ENCODE results near the gene WFIKKN2.
"Not testable (repeated sequence)": the region's sequence is repeated elsewhere in the genome, so short reads cannot be mapped to it uniquely, and the experiment has no call there.

The WFIKKN2 gene

DNA sequence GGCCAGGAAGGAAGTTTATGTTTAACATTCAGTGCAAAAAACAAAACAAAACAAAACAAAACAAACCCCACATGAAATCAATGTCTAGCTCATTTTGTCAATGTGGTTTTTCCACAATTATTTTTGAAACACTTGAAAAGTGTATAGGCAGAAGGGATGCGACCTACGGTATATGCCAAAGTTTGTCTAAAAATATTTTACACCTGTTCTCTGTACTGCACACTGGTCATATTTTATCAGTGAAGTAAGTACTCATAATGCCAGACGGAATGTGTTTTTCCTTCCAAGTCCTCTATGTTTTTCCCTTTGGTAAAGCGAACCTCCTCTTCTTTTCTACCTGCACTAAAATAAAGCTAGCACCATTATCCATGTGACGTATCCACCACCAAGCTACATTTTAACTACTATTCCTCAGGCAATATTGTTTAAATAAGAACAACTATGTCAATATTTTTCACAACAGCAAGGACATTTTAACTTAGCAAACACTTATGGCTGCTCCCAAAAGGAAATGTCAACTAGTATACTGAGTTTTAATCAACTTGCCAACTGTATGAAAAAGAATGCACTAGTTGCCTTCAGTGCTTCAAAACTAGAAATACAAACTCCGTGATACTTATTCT is 20.4 kb downstream of the WFIKKN2 start:
- no peak for DNase-seq (ENCODE audit: low read depth)

DNA sequence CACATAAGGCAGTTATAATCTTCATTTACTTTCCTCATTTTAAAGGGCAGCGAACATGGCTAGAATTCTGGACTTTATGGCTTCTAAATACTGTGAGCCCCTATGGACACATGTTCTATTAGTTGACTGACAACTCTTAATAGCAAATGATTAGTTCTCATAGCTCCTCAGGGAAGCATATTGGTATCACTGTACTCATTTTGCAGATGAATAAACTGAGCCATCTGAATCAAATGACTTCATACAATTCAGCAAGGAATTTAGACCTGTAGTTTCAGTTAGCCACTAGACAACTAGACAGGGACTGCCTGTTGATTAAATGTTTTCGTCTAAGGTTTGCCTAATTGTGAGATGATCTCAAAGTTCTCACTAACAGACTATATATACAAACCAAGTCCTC is 21.0 kb downstream of the WFIKKN2 start:
- no peak for DNase-seq (ENCODE audit: low read depth)

DNA sequence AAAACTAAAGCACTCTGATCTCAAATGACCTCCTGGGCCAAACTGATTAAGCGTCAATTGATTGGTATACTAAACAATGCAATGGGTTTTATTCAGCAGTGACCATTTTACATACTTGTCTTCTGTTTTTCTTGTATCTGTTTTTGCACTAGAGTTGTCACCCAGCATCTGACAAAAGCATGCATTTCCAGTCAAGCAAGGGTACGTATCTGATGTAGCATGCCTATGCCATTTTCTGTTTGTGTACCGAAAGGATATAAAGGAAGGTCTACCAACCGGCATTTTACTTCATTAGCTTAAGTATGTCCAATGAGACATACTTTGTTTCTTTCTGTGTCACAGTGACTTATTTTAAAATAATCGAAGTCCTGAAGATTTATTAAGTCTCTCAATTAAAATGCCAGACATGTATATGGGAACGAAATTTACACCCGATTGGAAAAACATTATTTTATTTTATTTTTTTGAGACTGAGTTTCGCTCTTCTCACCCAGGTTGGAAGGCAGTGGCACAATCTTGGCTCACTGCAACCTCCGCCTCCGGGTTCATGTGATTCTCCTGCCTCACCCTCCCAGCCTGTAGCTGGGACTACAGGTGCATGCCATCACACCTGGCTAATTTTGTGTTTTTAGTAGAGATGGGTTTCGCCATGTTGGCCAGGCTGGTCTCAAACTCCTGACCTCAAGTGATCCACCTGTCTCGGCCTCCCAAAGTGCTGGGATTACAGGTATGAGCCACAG is 23.3 kb downstream of the WFIKKN2 start:
- no peak for DNase-seq (ENCODE audit: low read depth)

DNA sequence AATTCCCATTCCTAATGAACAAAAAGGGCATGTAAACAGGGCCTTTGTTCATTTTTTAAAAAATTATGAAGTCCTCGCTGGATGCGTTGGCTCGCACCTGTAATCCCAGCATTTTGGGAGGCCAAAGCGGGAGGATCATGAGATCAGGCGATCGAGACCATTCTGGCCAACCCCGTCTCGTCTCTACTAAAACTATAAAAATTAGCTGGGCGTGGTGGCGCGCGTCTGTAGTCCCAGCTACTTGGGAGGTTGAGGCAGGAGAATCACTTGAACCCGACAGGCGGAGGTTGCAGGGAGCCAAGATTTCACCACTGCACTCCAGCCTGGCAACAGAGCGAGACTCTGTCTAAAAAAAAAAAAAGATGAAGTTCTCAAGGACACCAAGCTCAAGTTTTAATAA is 24.3 kb downstream of the WFIKKN2 start:
- not testable (repeated sequence) for DNase-seq (ENCODE audit: low read depth)

- DNase-seq (ENCODE audit: low read depth), result no peak
Measured at GRCh38 chr17:50861334-50861676, 25.9 kb downstream of the WFIKKN2 start.

GRCh38 chr17:50861822-50862528 is 26.6 kb downstream of the WFIKKN2 start:
- DNase-seq (ENCODE audit: low read depth), result no peak

DNA sequence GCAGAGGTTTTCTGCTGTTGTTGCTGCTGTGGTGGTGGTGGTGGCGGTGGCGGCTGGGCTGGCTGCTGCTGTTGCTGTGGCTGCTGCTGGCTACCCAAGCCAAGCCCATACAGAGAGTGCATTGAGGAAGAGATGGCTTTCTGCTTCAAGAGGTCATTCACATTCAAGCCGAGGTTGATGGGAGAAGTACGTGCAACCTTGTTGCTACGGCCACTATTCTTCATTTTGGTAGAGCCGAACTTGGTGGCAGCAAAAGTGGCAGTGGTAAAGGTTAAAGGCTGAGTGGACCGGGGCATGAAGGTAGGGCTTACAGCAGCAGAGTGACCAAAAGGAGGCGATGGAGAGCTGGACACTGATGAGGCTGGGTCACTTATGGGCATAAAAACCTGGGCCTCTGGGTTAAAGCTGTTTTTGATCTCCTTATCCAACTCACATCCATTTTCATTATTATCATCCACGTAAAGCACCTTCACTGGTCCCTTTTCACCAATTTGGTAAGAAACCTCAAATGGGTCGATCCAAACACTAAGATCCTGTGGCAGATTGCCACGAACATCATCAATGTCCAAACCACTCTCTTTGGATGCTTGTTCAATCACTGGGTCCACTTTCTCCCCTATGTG is 27.9 kb downstream of the WFIKKN2 start:
- peak; percentile 39 for DNase-seq (ENCODE audit: low read depth)

GRCh38 chr17:50863931-50864330 is 28.5 kb downstream of the WFIKKN2 start:
- no peak for DNase-seq (ENCODE audit: low read depth)

GRCh38 chr17:50864747-50865059 is 29.3 kb downstream of the WFIKKN2 start:
- DNase-seq (ENCODE audit: low read depth), result no peak

DNA sequence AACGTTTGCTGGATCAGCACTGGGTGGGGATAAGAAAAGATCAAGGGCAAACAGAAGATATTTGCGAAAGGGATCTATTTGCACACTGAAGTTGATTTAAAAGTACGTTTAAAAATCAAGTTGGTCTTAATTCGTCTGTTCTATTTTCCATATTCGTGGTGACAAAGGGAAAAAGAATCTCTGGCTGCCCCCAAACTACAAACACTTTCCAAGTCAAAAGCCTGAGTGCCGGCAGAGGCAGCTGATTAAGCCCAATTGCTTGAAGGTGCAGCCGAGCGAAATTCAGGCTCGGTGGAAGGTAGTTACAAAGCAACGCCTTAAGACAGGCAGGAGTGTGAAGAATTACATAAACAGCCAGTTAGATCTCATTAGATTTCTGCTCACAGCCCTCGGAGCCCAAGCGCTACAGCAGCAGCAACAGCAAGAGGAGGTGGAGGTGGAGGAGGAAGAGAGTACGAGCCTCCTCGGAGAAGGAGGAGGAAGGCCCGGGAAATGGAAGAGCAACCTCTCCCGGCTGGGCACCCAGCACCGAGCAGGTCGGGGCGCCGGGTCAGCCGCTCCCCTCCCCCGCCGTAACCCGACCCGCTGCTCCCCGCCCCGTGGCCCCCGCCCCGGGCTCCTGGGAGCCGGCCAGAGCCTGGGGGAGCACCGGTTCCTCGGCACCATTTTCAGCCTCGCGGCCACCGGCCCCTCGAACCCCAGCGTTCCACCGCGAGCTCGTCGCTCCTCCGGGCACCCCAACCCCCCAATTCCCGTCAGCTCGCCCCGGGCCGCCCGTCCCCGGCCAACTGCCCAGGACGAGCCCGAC is 29.9 kb downstream of the WFIKKN2 start:
- peak; percentile 42 for DNase-seq (ENCODE audit: low read depth)

DNA sequence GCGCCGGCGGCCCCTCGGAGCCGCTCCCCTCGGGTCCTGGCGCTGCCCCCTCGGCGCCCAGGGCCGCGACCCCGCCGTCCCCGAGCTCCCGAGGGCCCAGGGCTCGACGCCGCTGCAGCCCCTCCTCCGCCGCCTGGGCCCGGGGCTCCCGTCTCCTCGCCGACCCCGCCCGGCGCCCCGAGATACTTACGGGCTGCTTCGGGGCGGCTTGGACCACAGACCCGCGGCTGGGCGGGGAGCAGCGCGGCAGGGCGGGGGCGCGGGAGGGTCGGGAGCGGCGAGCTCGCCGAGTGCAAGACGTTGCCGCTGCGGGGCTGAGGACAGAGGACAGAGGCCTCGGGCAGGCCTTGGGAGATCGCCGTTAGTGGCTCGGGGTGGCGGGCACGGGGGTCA is 30.5 kb downstream of the WFIKKN2 start:
- no peak for DNase-seq (ENCODE audit: low read depth)

DNA sequence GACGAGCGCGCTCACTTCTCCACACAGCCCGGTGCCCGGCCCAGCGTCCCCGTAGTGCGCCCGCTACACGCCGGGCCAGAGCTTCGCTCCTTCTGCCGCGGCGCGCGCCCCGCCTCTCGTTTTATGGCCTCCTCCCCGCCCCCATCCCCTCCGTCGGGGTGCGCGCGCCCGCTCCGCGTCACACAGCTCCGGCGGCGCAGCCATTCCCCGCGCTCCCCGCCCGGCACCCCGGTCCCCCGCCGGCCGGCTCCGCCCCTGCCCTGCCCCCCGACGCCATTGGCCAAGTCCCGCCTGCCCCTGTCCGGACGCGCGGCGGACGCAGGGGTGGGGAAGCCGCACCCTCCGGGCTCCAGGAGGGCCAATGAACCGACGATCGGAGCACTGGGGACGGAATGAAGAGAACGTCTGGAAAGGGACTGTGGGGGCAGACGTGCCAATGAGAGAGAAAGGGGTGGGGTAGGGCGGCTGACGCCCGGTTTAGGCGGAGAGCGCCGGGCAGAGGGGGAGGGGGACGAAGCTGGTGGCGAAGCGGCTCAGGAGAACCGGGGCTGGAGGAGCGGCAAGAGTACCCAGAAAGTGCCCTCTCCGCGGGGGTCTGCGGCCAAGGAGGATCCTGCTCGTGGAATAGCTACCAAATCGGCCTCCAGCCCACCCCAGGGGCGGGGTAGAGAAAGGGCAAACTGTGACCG is 31.0 kb downstream of the WFIKKN2 start, which contains the start of gene TOB1:
Gene TOB1, minus strand, starts transcription at position 94 of the 689 bp plus-strand sequence. CDS start 2,337 bp downstream, outside the sequence.
- peak; percentile 97 for DNase-seq (ENCODE audit: low read depth)

DNA sequence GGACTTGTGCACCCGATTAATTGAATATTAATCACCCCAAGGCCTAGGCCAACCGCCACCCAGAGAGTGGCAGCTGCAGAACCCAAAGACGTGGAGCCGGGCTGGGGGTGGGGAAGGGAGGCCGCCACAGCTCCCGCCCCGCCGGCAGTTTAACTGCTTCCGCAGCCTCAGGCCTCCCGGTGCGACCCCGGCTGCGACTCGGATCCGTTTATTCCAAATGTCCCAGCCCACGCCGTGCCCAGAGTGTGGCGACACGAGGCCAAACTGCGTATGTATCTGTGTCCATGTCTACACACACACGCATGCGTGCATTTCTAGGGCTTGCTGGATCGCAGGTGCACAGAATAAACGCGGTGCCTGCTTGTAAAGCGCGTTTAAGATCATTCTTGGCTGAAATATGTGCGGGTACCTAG is 31.6 kb downstream of the WFIKKN2 start:
- no peak for DNase-seq (ENCODE audit: low read depth)

DNA sequence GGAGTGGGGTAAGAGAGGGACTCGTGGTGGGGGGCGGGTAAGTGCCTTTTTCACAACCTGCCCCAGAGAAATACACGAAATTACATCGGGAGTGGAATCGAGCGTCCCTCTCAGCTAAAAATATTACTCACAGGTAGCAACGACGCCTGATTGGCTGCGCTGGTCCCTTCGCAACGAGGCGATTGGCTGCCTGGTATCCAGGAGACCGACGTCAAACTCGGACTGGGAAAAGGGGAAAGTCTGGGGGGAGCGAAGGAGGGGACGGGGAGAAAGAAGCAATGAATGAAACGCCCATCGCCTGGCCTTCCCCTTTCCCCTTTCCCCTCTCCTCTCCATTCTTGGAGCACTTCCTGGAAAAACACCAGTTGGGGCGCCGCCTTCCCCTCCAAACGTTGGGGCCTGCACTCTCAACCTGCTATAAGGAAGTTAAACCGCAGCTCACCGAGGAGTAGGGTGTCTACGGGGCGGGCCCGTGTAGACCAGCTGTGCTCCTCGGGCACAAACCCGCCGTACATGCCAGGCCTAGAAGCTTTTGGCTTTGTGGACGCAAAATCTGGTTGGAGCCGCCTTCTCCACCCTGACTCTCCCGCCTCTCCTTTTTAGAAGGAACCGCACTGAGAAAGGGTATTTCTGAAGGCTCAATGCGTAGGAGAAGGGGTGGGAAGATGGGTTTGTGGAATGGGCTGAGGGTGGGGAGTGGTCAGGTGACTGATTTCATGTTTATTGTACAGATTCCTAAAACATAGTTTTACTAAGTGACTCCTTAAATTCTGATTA is 32.2 kb downstream of the WFIKKN2 start:
- peak; percentile 95 for DNase-seq (ENCODE audit: low read depth)

GRCh38 chr17:50868140-50868438 is 32.7 kb downstream of the WFIKKN2 start:
- DNase-seq (ENCODE audit: low read depth), result no peak

- no peak for DNase-seq (ENCODE audit: low read depth)
Measured at GRCh38 chr17:50868602-50869001, 33.2 kb downstream of the WFIKKN2 start.

DNA sequence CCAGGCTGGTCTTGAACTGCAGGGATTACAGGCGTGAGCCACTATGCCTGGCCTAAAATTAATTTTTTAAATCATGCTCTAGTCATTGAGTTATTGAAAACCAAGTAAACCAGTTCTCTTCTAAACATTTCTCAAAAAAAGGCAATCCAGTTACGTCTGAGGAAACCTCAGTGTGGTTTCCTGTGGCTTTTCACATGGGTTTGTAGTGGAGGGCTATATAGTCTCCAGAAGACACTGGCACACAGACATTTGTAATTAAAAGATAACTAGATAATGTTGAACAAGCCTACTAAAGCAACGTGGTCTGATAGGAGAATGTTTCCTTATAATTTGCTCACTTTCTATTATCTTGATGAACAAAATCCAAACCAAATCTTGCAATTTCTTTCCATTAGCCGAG is 36.0 kb downstream of the WFIKKN2 start:
- DNase-seq (ENCODE audit: low read depth), result no peak

DNA sequence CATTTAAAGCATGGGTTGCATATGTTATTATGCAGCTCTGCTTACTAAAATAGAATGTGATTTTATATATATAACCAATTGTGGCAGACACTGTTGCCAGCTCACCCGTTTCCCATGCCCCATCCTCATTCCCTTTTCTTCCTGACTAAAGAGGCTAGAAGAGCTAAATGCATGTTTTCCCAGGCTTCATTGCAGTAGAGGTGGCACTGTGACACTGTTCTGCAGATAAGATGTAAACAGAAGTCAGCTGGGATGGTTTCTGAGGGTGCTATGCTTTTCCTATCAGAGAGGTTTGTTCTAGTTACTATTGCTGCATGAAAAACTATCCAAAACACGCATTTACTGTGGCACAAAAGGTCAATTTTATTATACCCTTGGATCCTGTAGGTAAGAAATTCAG is 36.5 kb downstream of the WFIKKN2 start:
- DNase-seq (ENCODE audit: low read depth), result no peak

GRCh38 chr17:50872710-50873424 is 37.5 kb downstream of the WFIKKN2 start:
- DNase-seq (ENCODE audit: low read depth), result peak; percentile 16

DNA sequence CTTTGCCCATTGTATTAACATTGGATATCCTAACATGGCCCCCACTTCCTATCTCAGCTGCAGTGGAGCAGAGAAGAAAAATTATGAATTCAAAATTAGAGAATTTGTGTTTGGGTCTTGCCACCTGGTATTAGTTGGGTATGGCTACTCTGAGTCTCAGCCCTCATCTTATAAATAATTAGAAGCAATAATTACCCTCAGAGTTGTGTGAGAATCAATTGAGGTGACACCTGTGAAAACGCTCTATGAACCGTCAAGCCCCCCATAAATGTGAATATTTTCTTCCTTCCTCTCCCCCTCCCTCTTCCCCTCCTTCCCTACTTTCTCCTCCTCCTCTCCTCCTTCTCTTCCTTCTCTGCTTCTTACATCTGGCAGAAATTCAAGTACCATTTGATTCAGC is 39.7 kb downstream of the WFIKKN2 start:
- DNase-seq (ENCODE audit: low read depth), result no peak

All from iris pigment epithelial cell (primary cell).